SK-N-MC (cell line): ENCODE data around the gene PCDHA7.

Source experiments
- DNase-seq: peaks from one replicate; pipeline ENCODE4 v3.0.0-alpha.2; 2011; ENCODE audit warnings: low read depth, low spot score
- H3K27ac ChIP-seq: fragments of 200-600 bp; sonication (generic); 2 replicates; pipeline ENCODE4 v1.5.1; 2016; ENCODE audit warnings: mixed run types
- H3K36me3 ChIP-seq: fragments of 200-600 bp; sonication (generic); 2 replicates; pipeline ENCODE4 v1.6.1; 2017; ENCODE audit warnings: antibody characterized with exemption, low read length, mixed read lengths; ENCODE audit not compliant: insufficient read depth
- H3K4me3 ChIP-seq: fragments of 200-600 bp; sonication (generic); 2 replicates; pipeline ENCODE4 v1.5.1; 2016
- H3K9ac ChIP-seq: fragments of 200-600 bp; sonication (generic); 2 replicates; pipeline ENCODE4 v1.8.0; 2017; ENCODE audit warnings: mixed run types, mixed read lengths; ENCODE audit not compliant: insufficient read length
- H3K9me3 ChIP-seq: fragments of 200-600 bp; sonication (generic); 2 replicates; pipeline ENCODE4 v1.6.1; 2017; ENCODE audit warnings: low read depth, mild to moderate bottlenecking, antibody characterized with exemption, low read length, moderate library complexity, mixed read lengths
- EZH2 ChIP-seq: fragments of 200-600 bp; sonication (generic); IDR thresholded peaks from one replicate; pipeline ENCODE4 v1.6.1; 2017; ENCODE audit warnings: antibody characterized with exemption
- FOXP2 ChIP-seq: optimal IDR thresholded peaks from 2 replicates; pipeline ENCODE3; 2011; ENCODE audit warnings: mild to moderate bottlenecking, moderate library complexity; ENCODE audit not compliant: insufficient read depth; ENCODE audit errors: extremely low read length, control extremely low read depth
- POLR2AphosphoS5 ChIP-seq: IDR thresholded peaks from 2 replicates; pipeline ENCODE4 v1.6.1; 2012; ENCODE audit warnings: mild to moderate bottlenecking, low read depth, low read length, borderline replicate concordance

The PCDHA7 gene

GRCh38 chr5:140857177-140857986 lies 23.3 kb downstream of the PCDHA7 start:
- TF ChIP-seq EZH2 (no peak), FOXP2 (no peak), POLR2AphosphoS5 (no peak)
- no peak overlapping the region for H3K4me3 ChIP-seq
- no peak overlapping the region for H3K27ac ChIP-seq
- H3K36me3 ChIP-seq: no peaks in the 10 kb centered on the region
- no peak overlapping the region for H3K9ac ChIP-seq
- no peak for DNase-seq
- H3K9me3 ChIP-seq: no peaks in the 10 kb centered on the region

GRCh38 chr5:140857987-140858240 lies 23.8 kb downstream of the PCDHA7 start:
- Histone ChIP-seq H3K36me3 (no peaks in the 10 kb centered on the region), H3K9ac (no peak overlapping the region), H3K27ac (no peak overlapping the region), H3K4me3 (no peak overlapping the region), H3K9me3 (no peaks in the 10 kb centered on the region)
- no peak for DNase-seq
- TF ChIP-seq EZH2 (no peak), POLR2AphosphoS5 (no peak), FOXP2 (no peak)

- no peak for DNase-seq
- no peak overlapping the region for H3K4me3 ChIP-seq
- H3K9ac ChIP-seq: no peak overlapping the region
- no peak for TF ChIP-seq EZH2
- TF ChIP-seq POLR2AphosphoS5: no peak
- TF ChIP-seq FOXP2: no peak
- H3K9me3 ChIP-seq: no peaks in the 10 kb centered on the region
- no peak overlapping the region for H3K27ac ChIP-seq
- H3K36me3 ChIP-seq: no peaks in the 10 kb centered on the region
Observed at GRCh38 chr5:140862441-140863295, 28.6 kb downstream of the PCDHA7 start.

- Histone ChIP-seq H3K9me3 (no peaks in the 10 kb centered on the region), H3K4me3 (no peak within 1 kb of the TSS), H3K36me3 (no peaks in the 10 kb centered on the region), H3K27ac (no peak within 1 kb of the TSS), H3K9ac (no peak within 1 kb of the TSS)
- DNase-seq: no peak
- TF ChIP-seq EZH2: no peak
- TF ChIP-seq POLR2AphosphoS5: no peak
- no peak for TF ChIP-seq FOXP2
Observed at GRCh38 chr5:140868721-140869554, 34.9 kb downstream of the PCDHA7 start, which contains the start of gene PCDHA11. PCDHA11 (plus strand) TSS chr5:140868957; CDS start chr5:140869104, 147 bp downstream.

- no peak overlapping the region for H3K27ac ChIP-seq
- H3K9ac ChIP-seq: no peak overlapping the region
- no peaks in the 10 kb centered on the region for H3K9me3 ChIP-seq
- no peaks in the 10 kb centered on the region for H3K36me3 ChIP-seq
- H3K4me3 ChIP-seq: no peak overlapping the region
- no peak for DNase-seq
- TF ChIP-seq FOXP2 (no peak), POLR2AphosphoS5 (no peak), EZH2 (no peak)
Observed at GRCh38 chr5:140869555-140869886, 35.5 kb downstream of the PCDHA7 start.

- no peak for DNase-seq
- no peak overlapping the region for H3K9ac ChIP-seq
- H3K9me3 ChIP-seq: no peaks in the 10 kb centered on the region
- no peaks in the 10 kb centered on the region for H3K36me3 ChIP-seq
- H3K4me3 ChIP-seq: no peak overlapping the region
- no peak for TF ChIP-seq FOXP2
- no peak for TF ChIP-seq EZH2
- TF ChIP-seq POLR2AphosphoS5: no peak
- H3K27ac ChIP-seq: no peak overlapping the region
Observed at GRCh38 chr5:140870221-140871201, 36.4 kb downstream of the PCDHA7 start.
